Skeletal muscle satellite cell (primary cell): ENCODE measurements around the gene FLT1.

Experiments
- H3K27me3 ChIP-seq: 2 replicates; pipeline ENCODE4 v1.7.0; 2013; ENCODE audit warnings: low read length; ENCODE audit not compliant: control insufficient read depth, insufficient read depth
- H3K36me3 ChIP-seq: 2 replicates; pipeline ENCODE4 v1.7.0; 2013; ENCODE audit warnings: mild to moderate bottlenecking, control low read depth, low read length; ENCODE audit not compliant: insufficient read depth
- H3K4me1 ChIP-seq: 2 replicates; pipeline ENCODE4 v1.7.0; 2013; ENCODE audit warnings: low read length; ENCODE audit not compliant: control insufficient read depth, insufficient read depth
- H3K4me2 ChIP-seq: 2 replicates; pipeline ENCODE4 v1.7.0; 2013; ENCODE audit warnings: mild to moderate bottlenecking, low read length
- H3K4me3 ChIP-seq: 2 replicates; pipeline ENCODE4 v1.7.0; 2013; ENCODE audit warnings: low read length
- H3K9ac ChIP-seq: 2 replicates; pipeline ENCODE4 v1.7.0; 2013; ENCODE audit warnings: mild to moderate bottlenecking, low read depth, low read length, moderate library complexity
- H3K9me3 ChIP-seq: replicated peaks from 2 replicates; pipeline ENCODE4 v1.7.0; 2013; ENCODE audit warnings: mild to moderate bottlenecking, control low read depth, low read length

The FLT1 gene

GRCh38 chr13:28271056-28271840 lies 223.7 kb downstream of the FLT1 start:
- no peaks in the 10 kb centered on the region for H3K27me3 ChIP-seq
- H3K36me3 ChIP-seq: peaks cover 28% of the 10 kb centered on the region
- H3K4me2 ChIP-seq: no peak overlapping the region
- no peak overlapping the region for H3K9ac ChIP-seq
- H3K9me3 ChIP-seq: no peaks in the 10 kb centered on the region
- no peak overlapping the region for H3K4me3 ChIP-seq
- no peaks in the 10 kb centered on the region for H3K4me1 ChIP-seq

GRCh38 chr13:28268800-28269223 lies 226.1 kb downstream of the FLT1 start:
- H3K9me3 ChIP-seq: no peaks in the 10 kb centered on the region
- H3K9ac ChIP-seq: no peak overlapping the region
- H3K27me3 ChIP-seq: no peaks in the 10 kb centered on the region
- no peaks in the 10 kb centered on the region for H3K4me1 ChIP-seq
- H3K4me2 ChIP-seq: no peak overlapping the region
- H3K4me3 ChIP-seq: no peak overlapping the region
- H3K36me3 ChIP-seq: peaks cover 19% of the 10 kb centered on the region

GRCh38 chr13:28267497-28267896 lies 227.4 kb downstream of the FLT1 start:
- H3K4me3 ChIP-seq: no peak overlapping the region
- H3K4me2 ChIP-seq: no peak overlapping the region
- H3K4me1 ChIP-seq: no peaks in the 10 kb centered on the region
- no peak overlapping the region for H3K9ac ChIP-seq
- H3K36me3 ChIP-seq: peaks cover 18% of the 10 kb centered on the region
- H3K27me3 ChIP-seq: no peaks in the 10 kb centered on the region
- H3K9me3 ChIP-seq: no peaks in the 10 kb centered on the region

- H3K4me2 ChIP-seq: no peak overlapping the region
- no peaks in the 10 kb centered on the region for H3K27me3 ChIP-seq
- no peak overlapping the region for H3K9ac ChIP-seq
- H3K36me3 ChIP-seq: peaks cover 21% of the 10 kb centered on the region
- no peaks in the 10 kb centered on the region for H3K9me3 ChIP-seq
- H3K4me3 ChIP-seq: no peak overlapping the region
- H3K4me1 ChIP-seq: no peaks in the 10 kb centered on the region
Measured at GRCh38 chr13:28258417-28258816, 236.5 kb downstream of the FLT1 start.

- Histone ChIP-seq H3K4me2 (no peak overlapping the region), H3K27me3 (no peaks in the 10 kb centered on the region), H3K9ac (no peak overlapping the region), H3K4me3 (no peak overlapping the region), H3K9me3 (no peaks in the 10 kb centered on the region), H3K36me3 (peaks cover 20% of the 10 kb centered on the region), H3K4me1 (no peaks in the 10 kb centered on the region)
Measured at GRCh38 chr13:28257305-28257704, 237.6 kb downstream of the FLT1 start.

GRCh38 chr13:28252547-28252946 lies 242.4 kb downstream of the FLT1 start:
- no peaks in the 10 kb centered on the region for H3K27me3 ChIP-seq
- H3K9ac ChIP-seq: no peak overlapping the region
- no peak overlapping the region for H3K4me3 ChIP-seq
- no peaks in the 10 kb centered on the region for H3K4me1 ChIP-seq
- peaks cover 8% of the 10 kb centered on the region for H3K36me3 ChIP-seq
- no peaks in the 10 kb centered on the region for H3K9me3 ChIP-seq
- H3K4me2 ChIP-seq: no peak overlapping the region

GRCh38 chr13:28251466-28251865 lies 243.5 kb downstream of the FLT1 start:
- H3K36me3 ChIP-seq: no peaks in the 10 kb centered on the region
- H3K4me1 ChIP-seq: no peaks in the 10 kb centered on the region
- H3K9ac ChIP-seq: no peak overlapping the region
- H3K9me3 ChIP-seq: no peaks in the 10 kb centered on the region
- H3K4me2 ChIP-seq: no peak overlapping the region
- no peaks in the 10 kb centered on the region for H3K27me3 ChIP-seq
- no peak overlapping the region for H3K4me3 ChIP-seq

- Histone ChIP-seq H3K27me3 (no peaks in the 10 kb centered on the region), H3K36me3 (no peaks in the 10 kb centered on the region), H3K9me3 (no peaks in the 10 kb centered on the region), H3K4me1 (no peaks in the 10 kb centered on the region), H3K9ac (no peak overlapping the region), H3K4me3 (no peak overlapping the region), H3K4me2 (no peak overlapping the region)
Measured at GRCh38 chr13:28250542-28250941, 244.4 kb downstream of the FLT1 start.
